T47D (cell line): Measurements from ENCODE around the gene TEKT4.
"Not testable (repeated sequence)": the region's sequence is repeated elsewhere in the genome, so short reads cannot be mapped to it uniquely, and the experiment has no call there.

Experiments
- DNase-seq, 2 experiments: peaks; one replicate each; pipeline versions ENCODE4 v3.0.0 to v3.0.0-alpha.2; 2011 to 2012; ENCODE audit warnings: low read depth in 1 of 2, low spot score in 1 of 2
- JUND ChIP-seq: IDR thresholded peaks from 2 replicates; pipeline ENCODE4 v1.6.1; 2012; ENCODE audit warnings: low read depth
- in situ Hi-C: cut with HindIII; loops from 2 replicates; pipeline ENCODE4 v1.10.0; 2016; ENCODE audit warnings: low sequenced_read_pairs, low pct_unique_long_range_greater_than_20kb

The TEKT4 gene, protein sequence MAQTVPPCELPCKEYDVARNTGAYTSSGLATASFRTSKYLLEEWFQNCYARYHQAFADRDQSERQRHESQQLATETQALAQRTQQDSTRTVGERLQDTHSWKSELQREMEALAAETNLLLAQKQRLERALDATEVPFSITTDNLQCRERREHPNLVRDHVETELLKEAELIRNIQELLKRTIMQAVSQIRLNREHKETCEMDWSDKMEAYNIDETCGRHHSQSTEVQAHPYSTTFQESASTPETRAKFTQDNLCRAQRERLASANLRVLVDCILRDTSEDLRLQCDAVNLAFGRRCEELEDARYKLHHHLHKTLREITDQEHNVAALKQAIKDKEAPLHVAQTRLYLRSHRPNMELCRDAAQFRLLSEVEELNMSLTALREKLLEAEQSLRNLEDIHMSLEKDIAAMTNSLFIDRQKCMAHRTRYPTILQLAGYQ

GRCh38 chr2:94871226-94872087, at the start of gene TEKT4:
TEKT4 (plus strand) TSS chr2:94871430; CDS start chr2:94871580, 150 bp downstream.
- in situ Hi-C loops: no loop called here
- TF ChIP-seq JUND: no peak
- DNase-seq: peak in 1 of 2 experiments; percentile 56

GRCh38 chr2:94839224-94839623, 32.0 kb upstream of the TEKT4 start:
- DNase-seq, in situ Hi-C loops: not testable (repeated sequence)

- in situ Hi-C loops, DNase-seq: not testable (repeated sequence)
These were observed 14.4 kb upstream of the TEKT4 start for GRCh38 chr2:94856856-94857255.

DNA sequence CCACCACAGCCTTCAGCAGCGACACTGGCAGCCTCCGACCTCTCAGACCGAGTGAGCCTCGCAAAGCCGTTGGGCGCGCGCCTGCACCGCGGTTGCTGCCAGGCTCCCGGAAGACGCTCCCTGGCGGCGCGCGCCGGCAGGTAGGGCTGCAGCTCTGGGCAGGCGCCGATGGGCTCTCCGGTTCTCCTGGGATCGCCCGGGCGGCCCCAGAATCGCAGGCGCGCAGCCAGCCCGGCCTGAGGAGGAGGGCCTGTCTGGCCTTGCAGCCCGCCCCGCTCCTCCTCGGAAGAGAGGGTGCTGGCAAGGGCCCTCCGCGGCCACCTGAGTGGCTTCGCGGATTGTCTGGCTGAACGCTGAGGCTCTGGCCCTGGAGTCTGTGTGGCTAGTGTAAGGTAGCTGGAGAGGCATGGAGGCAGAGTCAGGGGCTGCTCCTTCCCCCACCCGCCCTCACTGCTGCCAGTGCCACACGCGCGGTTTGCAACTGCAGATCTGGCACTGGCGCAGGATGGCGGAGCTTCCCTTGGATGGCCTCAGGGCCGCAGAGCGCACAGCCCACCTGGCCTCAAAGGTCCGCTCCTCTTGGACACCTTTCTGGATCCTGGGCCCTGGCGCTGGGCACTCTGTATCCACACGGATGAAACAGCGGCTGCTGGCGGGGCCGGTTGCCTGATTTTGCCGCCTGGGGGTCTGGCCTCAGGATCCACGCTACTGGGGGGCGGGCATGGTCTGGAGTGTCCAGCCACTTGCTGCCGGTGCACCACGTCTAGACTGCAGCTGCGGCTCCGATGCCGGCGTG, 13.7 kb upstream of the TEKT4 start:
- DNase-seq: peak in 1 of 2 experiments; percentile 68
- in situ Hi-C loops: not testable (repeated sequence)

- DNase-seq, in situ Hi-C loops: not testable (repeated sequence)
These were observed 12.9 kb upstream of the TEKT4 start for GRCh38 chr2:94858163-94858888.

- in situ Hi-C loops: no loop called here
- TF ChIP-seq JUND: no peak
- DNase-seq: no peak
These were observed 9.7 kb upstream of the TEKT4 start for GRCh38 chr2:94861308-94862152.

- DNase-seq, in situ Hi-C loops: not testable (repeated sequence)
These were observed 8.3 kb upstream of the TEKT4 start for GRCh38 chr2:94862903-94863302.

DNA sequence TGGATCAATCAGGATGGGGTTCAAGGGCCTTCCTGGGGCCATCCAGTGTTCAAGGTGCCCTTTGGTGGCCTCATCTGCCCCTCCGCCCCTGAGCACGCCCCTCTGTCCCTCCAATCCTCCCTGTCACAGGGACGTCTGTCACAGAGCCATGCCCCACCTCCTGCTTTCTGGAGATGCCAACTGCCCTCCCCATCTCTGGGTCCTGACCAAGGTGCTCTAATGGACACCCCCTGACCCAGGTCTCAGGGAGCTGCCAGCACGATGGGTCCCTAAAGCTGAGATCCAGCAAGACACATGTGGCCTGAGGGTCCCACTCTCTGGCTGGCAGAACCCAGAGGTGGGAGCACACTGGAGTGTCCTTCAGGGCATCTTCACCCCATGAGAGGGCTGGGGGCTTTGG, 2.1 kb upstream of the TEKT4 start:
- in situ Hi-C loops: no loop called here
- TF ChIP-seq JUND: no peak
- no peak for DNase-seq

DNA sequence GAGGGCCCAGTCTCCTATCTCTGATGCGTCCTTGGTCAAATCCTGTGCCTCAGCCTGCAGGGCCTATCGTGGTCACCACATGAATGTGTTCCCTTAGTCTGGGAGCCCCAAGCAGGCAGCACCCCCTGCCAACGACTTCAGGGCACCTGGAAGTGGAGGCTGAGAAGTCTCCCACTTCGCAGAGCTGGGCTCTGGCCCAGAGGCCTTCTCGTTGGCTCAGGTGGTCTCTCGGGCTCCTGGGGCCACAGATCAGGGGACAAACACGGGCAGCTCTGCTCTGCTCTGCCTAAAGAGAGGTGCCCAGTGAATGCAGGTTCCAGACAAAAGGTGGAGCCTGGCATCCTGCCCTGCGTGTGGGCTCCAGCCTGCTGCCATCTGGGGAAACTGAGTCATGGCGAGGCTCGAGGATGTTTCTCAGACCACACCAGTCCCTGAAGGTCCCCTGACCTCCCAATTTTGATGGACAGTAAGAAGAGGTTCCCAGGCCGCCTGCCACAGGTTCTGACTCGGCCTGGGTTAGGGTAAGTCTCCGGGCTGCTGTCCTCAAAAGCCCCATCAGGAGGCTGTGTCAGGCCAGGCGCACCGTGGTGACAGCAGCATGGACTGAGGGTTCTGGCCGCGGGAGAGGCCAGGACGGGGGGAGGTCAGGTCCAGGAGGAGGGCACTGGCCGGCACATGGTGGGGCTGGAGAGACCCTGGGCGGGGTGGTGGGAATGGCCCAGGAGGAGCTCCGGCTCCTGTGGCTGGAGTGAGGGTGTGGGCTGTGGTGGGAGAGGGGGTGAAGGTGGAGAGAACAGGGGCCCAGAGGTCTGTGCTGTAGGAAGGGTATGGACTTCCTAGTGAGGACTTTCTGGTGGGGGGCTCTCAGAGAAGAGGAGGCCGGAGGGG, 1.4 kb upstream of the TEKT4 start:
- no peak for DNase-seq
- in situ Hi-C loops: no loop called here
- no peak for TF ChIP-seq JUND

- in situ Hi-C loops: no loop called here
- peak in 1 of 2 experiments; percentile 23 for DNase-seq
- TF ChIP-seq JUND: no peak
These were observed 597 bp upstream of the TEKT4 start for GRCh38 chr2:94870440-94871225.
